ENCODE results near the gene ACR. TPM values are rescaled to one million over a fixed set of nuclear protein-coding genes. Genes with fewer than 3 reads are reported as not detected.
"Not testable (repeated sequence)": the region's sequence is repeated elsewhere in the genome, so short reads cannot be mapped to it uniquely, and the experiment has no call there.

Gene ACR
- total and polyA plus RNA-seq, 2 experiments from 2014 or later: not detected

GRCh38 chr22:50740714-50741113, 2.7 kb downstream of the ACR start:
- not testable (repeated sequence) for H3K4me2 ChIP-seq; H3K36me3 ChIP-seq (ENCODE audit: insufficient read depth); H3K27ac ChIP-seq (ENCODE audit: low read depth); H3K9me3 Mint-ChIP-seq; H3K36me3 Mint-ChIP-seq (ENCODE audit: low read depth); H2AFZ ChIP-seq; H4K20me1 ChIP-seq (replicated peaks; ENCODE audit: insufficient read depth); ATAC-seq; H3K4me3 ChIP-seq; H3K27ac Mint-ChIP-seq; H3K4me1 Mint-ChIP-seq; H3F3A ChIP-seq (replicated peaks; ENCODE audit: low read depth); H3K4me3 Mint-ChIP-seq; H3K79me2 ChIP-seq (replicated peaks; ENCODE audit: insufficient read depth); DNase-seq (ENCODE audit: low spot score); H3K4me1 ChIP-seq (ENCODE audit: insufficient read depth); H3K9me2 ChIP-seq (ENCODE audit: insufficient read depth)
- peaks cover 32% of the 10 kb centered on the region for H3K27me3 ChIP-seq (ENCODE audit: insufficient read depth)
- H3K27me3 Mint-ChIP-seq (ENCODE audit: insufficient read depth, low read depth, poor library complexity): peaks cover 51% of the 10 kb centered on the region

- not testable (repeated sequence) for H3K79me2 ChIP-seq (replicated peaks; ENCODE audit: insufficient read depth); H2AFZ ChIP-seq; H3K4me3 ChIP-seq; H3K9me3 Mint-ChIP-seq; H3K4me2 ChIP-seq; H3K4me1 Mint-ChIP-seq; H3K36me3 ChIP-seq (ENCODE audit: insufficient read depth); ATAC-seq; H3K4me3 Mint-ChIP-seq; H3K4me1 ChIP-seq (ENCODE audit: insufficient read depth); H3K27ac Mint-ChIP-seq; H3K27ac ChIP-seq (ENCODE audit: low read depth); H4K20me1 ChIP-seq (replicated peaks; ENCODE audit: insufficient read depth); DNase-seq (ENCODE audit: low spot score); H3K9me2 ChIP-seq (ENCODE audit: insufficient read depth); H3K36me3 Mint-ChIP-seq (ENCODE audit: low read depth); H3F3A ChIP-seq (replicated peaks; ENCODE audit: low read depth)
- peaks cover 24% of the 10 kb centered on the region for H3K27me3 ChIP-seq (ENCODE audit: insufficient read depth)
- H3K27me3 Mint-ChIP-seq (ENCODE audit: insufficient read depth, low read depth, poor library complexity): peaks cover 39% of the 10 kb centered on the region
Measured at GRCh38 chr22:50744424-50744823, 6.4 kb downstream of the ACR start.

- not testable (repeated sequence) for H3F3A ChIP-seq (replicated peaks; ENCODE audit: low read depth); DNase-seq (ENCODE audit: low spot score); H4K20me1 ChIP-seq (replicated peaks; ENCODE audit: insufficient read depth); H3K4me1 ChIP-seq (ENCODE audit: insufficient read depth); H3K9me2 ChIP-seq (ENCODE audit: insufficient read depth); H2AFZ ChIP-seq; H3K27ac Mint-ChIP-seq; H3K79me2 ChIP-seq (replicated peaks; ENCODE audit: insufficient read depth); H3K9me3 Mint-ChIP-seq; H3K4me3 Mint-ChIP-seq; H3K36me3 Mint-ChIP-seq (ENCODE audit: low read depth); H3K4me3 ChIP-seq; H3K4me2 ChIP-seq; H3K4me1 Mint-ChIP-seq; H3K36me3 ChIP-seq (ENCODE audit: insufficient read depth); ATAC-seq; H3K27ac ChIP-seq (ENCODE audit: low read depth)
- H3K27me3 ChIP-seq (ENCODE audit: insufficient read depth): peaks cover 31% of the 10 kb centered on the region
- H3K27me3 Mint-ChIP-seq (ENCODE audit: insufficient read depth, low read depth, poor library complexity): peaks cover 43% of the 10 kb centered on the region
Measured at GRCh38 chr22:50747521-50747920, 9.5 kb downstream of the ACR start.

- not testable (repeated sequence) for H3K9me3 Mint-ChIP-seq; DNase-seq (ENCODE audit: low spot score); ATAC-seq; H3K4me1 Mint-ChIP-seq; H3K4me3 ChIP-seq; H3F3A ChIP-seq (replicated peaks; ENCODE audit: low read depth); H3K27ac ChIP-seq (ENCODE audit: low read depth); H3K4me2 ChIP-seq; H2AFZ ChIP-seq; H3K4me1 ChIP-seq (ENCODE audit: insufficient read depth); H3K36me3 ChIP-seq (ENCODE audit: insufficient read depth); H3K9me2 ChIP-seq (ENCODE audit: insufficient read depth); H3K79me2 ChIP-seq (replicated peaks; ENCODE audit: insufficient read depth); H3K27ac Mint-ChIP-seq; H3K36me3 Mint-ChIP-seq (ENCODE audit: low read depth); H4K20me1 ChIP-seq (replicated peaks; ENCODE audit: insufficient read depth); H3K4me3 Mint-ChIP-seq
- H3K27me3 ChIP-seq (ENCODE audit: insufficient read depth): peaks cover 42% of the 10 kb centered on the region
- peaks cover 45% of the 10 kb centered on the region for H3K27me3 Mint-ChIP-seq (ENCODE audit: insufficient read depth, low read depth, poor library complexity)
Measured at GRCh38 chr22:50748630-50749029, 10.6 kb downstream of the ACR start.

GRCh38 chr22:50749302-50750074, 11.5 kb downstream of the ACR start:
- peaks cover 54% of the 10 kb centered on the region for H3K27me3 Mint-ChIP-seq (ENCODE audit: insufficient read depth, low read depth, poor library complexity)
- not testable (repeated sequence) for H3K4me3 Mint-ChIP-seq

More at GRCh38 chr22:50749302-50750074, 11.5 kb downstream of the ACR start:
- H3K4me3 ChIP-seq; ATAC-seq; H3K4me1 Mint-ChIP-seq; H3K27ac ChIP-seq (ENCODE audit: low read depth); H3K4me1 ChIP-seq (ENCODE audit: insufficient read depth); H3K27ac Mint-ChIP-seq; DNase-seq (ENCODE audit: low spot score); H3K36me3 Mint-ChIP-seq (ENCODE audit: low read depth); H4K20me1 ChIP-seq (replicated peaks; ENCODE audit: insufficient read depth); H3K9me2 ChIP-seq (ENCODE audit: insufficient read depth); H3K79me2 ChIP-seq (replicated peaks; ENCODE audit: insufficient read depth); H3K4me2 ChIP-seq; H3K36me3 ChIP-seq (ENCODE audit: insufficient read depth); H2AFZ ChIP-seq; H3F3A ChIP-seq (replicated peaks; ENCODE audit: low read depth); H3K9me3 Mint-ChIP-seq: not testable (repeated sequence)
- H3K27me3 ChIP-seq (ENCODE audit: insufficient read depth): peaks cover 51% of the 10 kb centered on the region
